Breast epithelium (tissue), 4 donors: Measurements from ENCODE around the gene ATP9B. TPM values are rescaled to one million over a fixed set of nuclear protein-coding genes. Genes with fewer than 3 reads are reported as not detected.

Source experiments
- DNase-seq, 2 donors: peaks; one replicate each; pipeline ENCODE4 v3.0.0-alpha.2; 2019; ENCODE audit warnings: low spot score in 2 of 2
- H3K27ac ChIP-seq, 2 donors: fragments of 200-600 bp; sonication (generic) in 1 of 2; one replicate each; pipeline ENCODE4 v1.5.1; 2016 to 2019; ENCODE audit warnings: mild to moderate bottlenecking in 1 of 2
- H3K27me3 ChIP-seq, 2 donors: fragments of 200-600 bp; sonication (generic) in 1 of 2; one replicate each; pipeline versions ENCODE4 v1.5.1 to v1.6.0; 2017 to 2019; ENCODE audit warnings: control low read depth in 1 of 2, mild to moderate bottlenecking in 1 of 2
- H3K36me3 ChIP-seq: fragments of 200-600 bp; one replicate; pipeline ENCODE4 v1.5.1; 2019
- H3K4me1 ChIP-seq, 2 donors: fragments of 200-600 bp; sonication (generic); one replicate each; pipeline ENCODE4 v1.5.1; 2016 to 2019; ENCODE audit warnings: control low read depth in 1 of 2
- H3K4me3 ChIP-seq, 3 donors: fragments of 200-600 bp; sonication (generic); 1 replicate in 2 of 3; 2 replicates in 1 of 3; pipeline ENCODE4 v1.5.1; 2016 to 2019; ENCODE audit warnings: mild to moderate bottlenecking in 3 of 3, moderate library complexity in 2 of 3
- H3K9me3 ChIP-seq, 2 donors: fragments of 200-600 bp; sonication (generic) in 1 of 2; one replicate each; pipeline ENCODE4 v1.5.1; 2016 to 2019; ENCODE audit warnings: control low read depth in 1 of 2
- POLR2A ChIP-seq: fragments of 450-650 bp; IDR thresholded peaks from one replicate; pipeline ENCODE4 v1.6.1; 2016; ENCODE audit warnings: antibody characterized with exemption, mild to moderate bottlenecking, moderate library complexity
- POLR2AphosphoS5 ChIP-seq, 3 donors: sonication (generic); formaldehyde crosslinking; IDR thresholded peaks; one replicate each; pipeline ENCODE4 v1.6.1; 2017; ENCODE audit warnings: antibody characterized with exemption in 3 of 3
- intact Hi-C: fragments of 100-400 bp; cut with DNase I; formaldehyde crosslinking; loops from one replicate; pipeline ENCODE4 v1.15.1; 2023; ENCODE audit warnings: low total_unique reads
- total RNA-seq, 3 donors: library from RNA; depleted of rRNA; stranded (reverse); fragments of >200 nt; gene quantifications; one replicate each; pipeline ENCODE4 v1.1.0, GENCODE V29; 2016
- TF ChIP-seq, protein P1 (sequence below), 3 donors: fragments of 450-650 bp; IDR thresholded peaks; one replicate each; pipeline ENCODE4 v1.5.1; 2016 to 2017; ENCODE audit warnings: antibody characterized with exemption in 3 of 3, mild to moderate bottlenecking in 3 of 3, moderate library complexity in 3 of 3

Gene ATP9B
- total RNA-seq, 3 donors from 2014 or later = 42.1 to 55.9 (median 54.4) TPM

DNA sequence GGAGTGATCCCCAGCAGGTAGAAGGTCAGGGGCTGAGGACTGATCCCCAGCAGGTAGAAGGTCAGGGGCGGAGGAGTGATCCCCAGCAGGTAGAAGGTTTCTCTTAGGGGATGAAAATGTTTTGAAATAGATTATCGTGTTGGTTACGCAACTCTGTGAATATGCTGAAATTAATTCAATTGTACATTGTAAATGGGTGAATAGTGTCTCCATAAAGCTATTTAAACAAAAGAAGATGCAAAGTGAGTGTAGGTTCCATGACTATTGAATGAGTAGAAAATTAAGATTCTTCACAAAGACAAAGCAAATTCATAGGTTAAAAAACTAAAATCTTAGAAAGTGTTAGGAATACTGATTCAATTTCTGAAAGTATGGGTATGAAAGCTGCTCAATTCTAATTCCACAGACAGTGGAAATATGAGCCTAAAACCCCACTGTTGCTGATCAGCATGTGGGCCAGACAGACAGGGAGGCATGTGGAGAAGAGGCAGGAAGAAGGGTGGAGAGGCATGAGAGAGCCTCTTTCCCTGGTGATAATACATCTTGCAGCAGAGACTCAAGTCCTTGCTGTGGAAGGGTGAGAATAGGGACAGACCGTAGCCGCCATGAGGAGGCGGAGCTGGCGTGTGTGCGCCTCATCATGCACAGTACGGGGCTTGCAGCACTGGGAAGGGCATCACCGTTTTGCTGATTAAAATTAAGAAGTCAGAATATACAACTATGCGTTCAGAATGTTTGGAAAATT lies 240.6 kb downstream of the ATP9B start:
- intact Hi-C loops = no loop called here
- H3K9me3 ChIP-seq = no peaks in the 10 kb centered on the region
- H3K27me3 ChIP-seq = no peaks in the 10 kb centered on the region
- H3K4me3 ChIP-seq = no peak overlapping the region
- TF ChIP-seq, protein P1, sequence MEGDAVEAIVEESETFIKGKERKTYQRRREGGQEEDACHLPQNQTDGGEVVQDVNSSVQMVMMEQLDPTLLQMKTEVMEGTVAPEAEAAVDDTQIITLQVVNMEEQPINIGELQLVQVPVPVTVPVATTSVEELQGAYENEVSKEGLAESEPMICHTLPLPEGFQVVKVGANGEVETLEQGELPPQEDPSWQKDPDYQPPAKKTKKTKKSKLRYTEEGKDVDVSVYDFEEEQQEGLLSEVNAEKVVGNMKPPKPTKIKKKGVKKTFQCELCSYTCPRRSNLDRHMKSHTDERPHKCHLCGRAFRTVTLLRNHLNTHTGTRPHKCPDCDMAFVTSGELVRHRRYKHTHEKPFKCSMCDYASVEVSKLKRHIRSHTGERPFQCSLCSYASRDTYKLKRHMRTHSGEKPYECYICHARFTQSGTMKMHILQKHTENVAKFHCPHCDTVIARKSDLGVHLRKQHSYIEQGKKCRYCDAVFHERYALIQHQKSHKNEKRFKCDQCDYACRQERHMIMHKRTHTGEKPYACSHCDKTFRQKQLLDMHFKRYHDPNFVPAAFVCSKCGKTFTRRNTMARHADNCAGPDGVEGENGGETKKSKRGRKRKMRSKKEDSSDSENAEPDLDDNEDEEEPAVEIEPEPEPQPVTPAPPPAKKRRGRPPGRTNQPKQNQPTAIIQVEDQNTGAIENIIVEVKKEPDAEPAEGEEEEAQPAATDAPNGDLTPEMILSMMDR (IDR thresholded peaks at IDR 0.05) = no peak
- no peak for TF ChIP-seq POLR2A
- no peak for TF ChIP-seq POLR2AphosphoS5 (IDR thresholded peaks at IDR 0.05)
- H3K27ac ChIP-seq = no peak overlapping the region
- no peaks in the 10 kb centered on the region for H3K4me1 ChIP-seq
- H3K36me3 ChIP-seq = peaks cover 7% of the 10 kb centered on the region
- no peak for DNase-seq

DNA sequence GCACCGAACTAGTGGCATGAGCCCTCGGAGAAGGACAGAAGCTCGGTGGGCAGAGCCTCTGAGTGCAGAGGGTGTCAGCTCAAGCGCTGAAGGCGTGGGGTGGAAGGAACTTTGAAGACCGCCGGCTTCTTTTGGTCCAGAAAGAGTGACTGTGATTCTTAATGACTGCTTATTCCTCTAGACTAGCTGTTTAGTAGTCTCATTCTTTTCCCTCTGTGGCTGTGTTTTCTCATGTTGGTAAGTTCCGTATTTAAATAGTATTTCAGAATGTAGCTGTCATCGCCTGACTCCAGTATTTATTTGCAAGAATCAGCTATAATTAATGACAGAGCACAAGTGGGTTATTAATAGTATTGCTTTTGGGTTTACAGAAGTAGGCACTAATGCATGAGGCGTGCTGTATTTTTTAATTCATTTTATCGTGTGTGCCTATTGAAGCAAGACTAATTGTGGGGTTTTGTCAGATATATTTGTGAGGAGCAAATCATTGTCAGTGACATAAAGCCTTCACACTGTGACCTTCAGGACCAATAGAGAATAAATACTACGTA lies 245.7 kb downstream of the ATP9B start:
- H3K9me3 ChIP-seq = no peaks in the 10 kb centered on the region
- H3K36me3 ChIP-seq = peaks cover 7% of the 10 kb centered on the region
- H3K4me1 ChIP-seq = no peaks in the 10 kb centered on the region
- H3K27me3 ChIP-seq = no peaks in the 10 kb centered on the region
- DNase-seq = no peak
- no peak overlapping the region for H3K27ac ChIP-seq
- TF ChIP-seq POLR2A (no peak), POLR2AphosphoS5 (IDR thresholded peaks at IDR 0.05) (no peak)
- TF ChIP-seq, protein P1 (IDR thresholded peaks at IDR 0.05) = no peak
- H3K4me3 ChIP-seq = no peak overlapping the region
- intact Hi-C loops = no loop called here

DNA sequence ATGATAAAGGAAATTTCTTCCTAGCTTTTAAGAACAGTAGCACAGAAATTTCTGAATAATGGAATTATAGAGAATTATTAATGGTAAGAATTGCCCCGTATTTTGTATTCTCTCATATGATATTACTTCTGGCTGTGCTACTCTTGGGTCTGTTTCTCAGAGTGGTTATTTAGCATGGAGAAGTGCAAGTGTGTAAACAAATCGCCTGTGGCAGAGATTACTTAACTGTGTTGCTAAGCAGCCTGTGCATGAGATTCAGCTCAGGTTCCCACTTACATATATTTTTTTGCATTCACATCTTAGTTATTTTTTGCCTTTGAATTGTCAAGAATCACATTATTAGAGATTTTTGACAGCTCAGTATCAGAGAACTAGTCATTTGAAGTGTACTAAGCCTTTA lies 246.4 kb downstream of the ATP9B start:
- intact Hi-C loops = no loop called here
- H3K27ac ChIP-seq = no peak overlapping the region
- no peak for TF ChIP-seq POLR2A
- TF ChIP-seq, protein P1 (IDR thresholded peaks at IDR 0.05) = no peak
- no peak for TF ChIP-seq POLR2AphosphoS5 (IDR thresholded peaks at IDR 0.05)
- H3K4me1 ChIP-seq = no peaks in the 10 kb centered on the region
- no peaks in the 10 kb centered on the region for H3K27me3 ChIP-seq
- DNase-seq = no peak
- H3K4me3 ChIP-seq = no peak overlapping the region
- peaks cover 7% of the 10 kb centered on the region for H3K36me3 ChIP-seq
- no peaks in the 10 kb centered on the region for H3K9me3 ChIP-seq

DNA sequence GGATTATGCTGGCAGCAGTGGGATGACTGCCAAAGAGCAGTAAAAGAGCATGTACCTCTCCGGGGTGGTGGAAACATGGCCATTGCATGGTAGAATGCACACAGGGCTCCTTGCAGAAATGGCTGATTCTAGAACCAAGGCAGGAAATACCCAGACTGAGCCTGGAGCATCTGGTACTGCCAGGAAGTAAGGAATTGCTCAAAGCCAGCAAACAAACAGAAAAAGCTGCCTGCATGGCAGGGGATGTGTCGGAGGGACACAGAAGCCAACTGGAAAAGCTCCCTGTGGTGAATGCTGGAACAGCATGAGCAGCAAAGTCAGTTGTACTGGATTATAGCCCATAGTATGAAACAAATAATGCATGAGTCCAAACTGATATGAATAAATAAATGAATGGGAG lies 248.5 kb downstream of the ATP9B start:
- Histone ChIP-seq H3K36me3 (no peaks in the 10 kb centered on the region), H3K27me3 (no peaks in the 10 kb centered on the region), H3K4me3 (no peak overlapping the region), H3K27ac (no peak overlapping the region), H3K4me1 (no peaks in the 10 kb centered on the region), H3K9me3 (no peaks in the 10 kb centered on the region)
- DNase-seq = no peak
- intact Hi-C loops = no loop called here
- TF ChIP-seq POLR2A (no peak), POLR2AphosphoS5 (IDR thresholded peaks at IDR 0.05) (no peak)
- TF ChIP-seq, protein P1 (IDR thresholded peaks at IDR 0.05) = no peak

DNA sequence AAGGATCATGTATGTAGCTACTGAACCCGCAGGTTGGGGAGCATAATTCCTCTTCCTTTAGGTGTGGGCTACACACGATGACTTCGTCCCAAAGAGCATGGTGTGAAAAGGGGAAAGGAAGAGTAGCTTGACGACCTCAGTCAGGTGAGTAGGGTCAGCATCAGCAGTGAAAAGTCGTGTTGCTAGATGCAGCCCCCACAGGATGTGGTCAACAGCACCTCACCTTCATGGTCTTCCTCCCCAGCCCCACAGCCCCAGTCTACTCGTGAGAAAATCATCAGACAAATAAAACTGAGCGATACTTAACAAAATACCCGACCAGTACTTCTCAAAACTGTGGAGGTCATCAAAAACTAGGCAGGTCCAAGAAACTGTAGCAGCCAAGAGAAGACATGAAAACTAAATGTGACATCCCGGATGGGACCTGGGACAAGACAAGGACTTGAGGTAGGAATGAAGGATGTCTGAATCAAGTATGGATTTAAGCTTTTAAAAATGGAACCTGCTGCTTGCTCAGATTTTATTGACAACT lies 249.0 kb downstream of the ATP9B start:
- Histone ChIP-seq H3K36me3 (no peaks in the 10 kb centered on the region), H3K27me3 (no peaks in the 10 kb centered on the region), H3K4me1 (no peaks in the 10 kb centered on the region), H3K4me3 (no peak overlapping the region), H3K27ac (no peak overlapping the region), H3K9me3 (no peaks in the 10 kb centered on the region)
- no peak for DNase-seq
- intact Hi-C loops = no loop called here
- TF ChIP-seq, protein P1 (IDR thresholded peaks at IDR 0.05) = no peak
- TF ChIP-seq POLR2AphosphoS5 (IDR thresholded peaks at IDR 0.05) (no peak), POLR2A (no peak)
